ENCODE measurements around the gene VEPH1. TPM values are rescaled to one million over a fixed set of nuclear protein-coding genes. Genes with fewer than 3 reads are reported as not detected.

VEPH1 gene
- polyA plus RNA-seq, 1 of the 3 experiments (the other 2 are of a cell fraction), result 6.0 TPM

- Histone ChIP-seq H3K27me3 (ENCODE audit: insufficient read depth) (no peaks in the 10 kb centered on the region), H3K4me3 (ENCODE audit: low read depth in 2 of 2, low read length in 1 of 2) (no peak overlapping the region), H3K9ac (no peak overlapping the region; the same call in 1 of the 2 replicates), H3K4me1 (ENCODE audit: control insufficient read depth in 1 of 2, insufficient read depth in 2 of 2, low read depth in 1 of 2, low read length in 1 of 2) (peaks cover 0 to 11% of the 10 kb centered on the region in 2 experiments; a peak in 2 of 4 replicates), H3K27ac (ENCODE audit: low read depth in 2 of 2, low read length in 1 of 2) (peak overlapping the region in 1 of 2 experiments; percentile 42; a peak in 1 of 4 replicates), H3K36me3 (replicated peaks in 1 of 2; ENCODE audit: control insufficient read depth in 1 of 2, insufficient read depth in 2 of 2, low read length in 1 of 2) (peaks cover 0 to 2% of the 10 kb centered on the region in 2 experiments), H3K79me2 (ENCODE audit: insufficient read depth) (peaks cover 3% of the 10 kb centered on the region; the same call in 1 of the 2 replicates), H2AFZ (ENCODE audit: low read depth) (no peak overlapping the region), H3K4me2 (peak overlapping the region; percentile 43), H3K9me3 (no peaks in the 10 kb centered on the region), H4K20me1 (ENCODE audit: insufficient read depth) (no peaks in the 10 kb centered on the region), H3K9me2 (no peaks in the 10 kb centered on the region), H3F3A (replicated peaks; ENCODE audit: insufficient read depth) (peaks cover 5% of the 10 kb centered on the region)
- TF ChIP-seq RCOR1 (IDR thresholded peaks at IDR 0.05; ENCODE audit: low read length) (no peak), TCF12 (IDR thresholded peaks at IDR 0.05) (0 out of 2 replicates have a peak, but pooled peaks have one; percentile 29), ZBTB33 (IDR thresholded peaks at IDR 0.05; ENCODE audit: borderline replicate concordance, low read depth) (no peak), YY1 (IDR thresholded peaks at IDR 0.05; ENCODE audit: low read depth) (no peak), TEAD4 (IDR thresholded peaks at IDR 0.05; ENCODE audit: borderline replicate concordance, insufficient read depth) (no peak), RFX5 (IDR thresholded peaks at IDR 0.05; ENCODE audit: low read length) (no peak), RAD21 (IDR thresholded peaks at IDR 0.05; ENCODE audit: low read length) (no peak), FOSL2 (IDR thresholded peaks at IDR 0.05; ENCODE audit: borderline replicate concordance, low read depth) (peak; percentile 12; the same call in 1 of the 2 replicates), POLR2AphosphoS5 (IDR thresholded peaks at IDR 0.05; ENCODE audit: low read depth, low read length) (no peak)
- TF ChIP-seq, protein P1, sequence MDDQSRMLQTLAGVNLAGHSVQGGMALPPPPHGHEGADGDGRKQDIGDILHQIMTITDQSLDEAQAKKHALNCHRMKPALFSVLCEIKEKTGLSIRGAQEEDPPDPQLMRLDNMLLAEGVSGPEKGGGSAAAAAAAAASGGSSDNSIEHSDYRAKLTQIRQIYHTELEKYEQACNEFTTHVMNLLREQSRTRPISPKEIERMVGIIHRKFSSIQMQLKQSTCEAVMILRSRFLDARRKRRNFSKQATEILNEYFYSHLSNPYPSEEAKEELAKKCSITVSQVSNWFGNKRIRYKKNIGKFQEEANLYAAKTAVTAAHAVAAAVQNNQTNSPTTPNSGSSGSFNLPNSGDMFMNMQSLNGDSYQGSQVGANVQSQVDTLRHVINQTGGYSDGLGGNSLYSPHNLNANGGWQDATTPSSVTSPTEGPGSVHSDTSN (IDR thresholded peaks at IDR 0.05), result peak; percentile 75
- DNase-seq, result no peak
- POLR2A ChIA-PET, result no interaction called here
- WGBS (ENCODE audit: low lambda C conversion rate), result 69% methylated on average over 2 of the region's 2 CpGs
- CTCF ChIA-PET, result no interaction called here
Observed at GRCh38 chr3:157418104-157418503, 85.1 kb downstream of the VEPH1 start.

DNA sequence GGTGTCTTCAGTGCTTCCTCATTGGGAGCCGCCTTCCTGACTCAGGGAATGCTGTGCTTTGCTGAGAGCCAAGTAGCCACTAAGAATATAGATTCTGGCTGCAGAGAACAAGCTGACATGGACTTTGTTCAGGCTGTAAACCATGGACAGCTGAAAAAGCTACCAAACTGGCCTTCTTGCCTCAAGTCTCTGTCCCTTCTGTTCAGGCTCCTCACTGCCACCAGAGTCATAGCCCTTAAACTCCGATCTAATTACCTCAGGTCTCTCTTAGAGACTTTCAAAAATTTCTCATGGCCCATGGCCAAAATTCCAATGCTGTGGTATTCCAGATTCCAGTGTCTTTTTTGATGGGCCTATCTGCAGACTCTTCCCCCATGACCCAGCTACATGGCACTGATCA lies 86.0 kb downstream of the VEPH1 start:
- peaks cover 0 to 3% of the 10 kb centered on the region in 2 experiments for H3K36me3 ChIP-seq (replicated peaks in 1 of 2; ENCODE audit: control insufficient read depth in 1 of 2, insufficient read depth in 2 of 2, low read length in 1 of 2)
- H3K79me2 ChIP-seq (ENCODE audit: insufficient read depth), result peaks cover 3% of the 10 kb centered on the region; the same call in 1 of the 2 replicates
- no peaks in the 10 kb centered on the region for H3K9me3 ChIP-seq
- no peak overlapping the region; the same call in 1 of the 2 replicates for H3K9ac ChIP-seq
- H3F3A ChIP-seq (replicated peaks; ENCODE audit: insufficient read depth), result peaks cover 5% of the 10 kb centered on the region
- no peak overlapping the region for H3K4me3 ChIP-seq (ENCODE audit: low read depth in 2 of 2, low read length in 1 of 2)
- no peaks in the 10 kb centered on the region for H4K20me1 ChIP-seq (ENCODE audit: insufficient read depth)
- WGBS (ENCODE audit: low lambda C conversion rate), result 79% methylated on average over 2 of the region's 2 CpGs
- H3K4me1 ChIP-seq (ENCODE audit: control insufficient read depth in 1 of 2, insufficient read depth in 2 of 2, low read depth in 1 of 2, low read length in 1 of 2), result peaks cover 0 to 6% of the 10 kb centered on the region in 2 experiments; a peak in 2 of 4 replicates
- H2AFZ ChIP-seq (ENCODE audit: low read depth), result no peak overlapping the region; the same call in 1 of the 2 replicates
- peak overlapping the region in 1 of 2 experiments; percentile 42; a peak in 1 of 4 replicates for H3K27ac ChIP-seq (ENCODE audit: low read depth in 2 of 2, low read length in 1 of 2)
- ChIA-PET POLR2A (no interaction called here), CTCF (no interaction called here)
- peak; percentile 45; the same call in 1 of the 2 replicates for TF ChIP-seq NFIC (IDR thresholded peaks at IDR 0.05; ENCODE audit: borderline replicate concordance)
- no peak for TF ChIP-seq ZBTB33 (IDR thresholded peaks at IDR 0.05; ENCODE audit: borderline replicate concordance, low read depth)
- TF ChIP-seq SMC3 (IDR thresholded peaks at IDR 0.05; ENCODE audit: low read depth, low read length), result no peak
- TF ChIP-seq, protein P2, sequence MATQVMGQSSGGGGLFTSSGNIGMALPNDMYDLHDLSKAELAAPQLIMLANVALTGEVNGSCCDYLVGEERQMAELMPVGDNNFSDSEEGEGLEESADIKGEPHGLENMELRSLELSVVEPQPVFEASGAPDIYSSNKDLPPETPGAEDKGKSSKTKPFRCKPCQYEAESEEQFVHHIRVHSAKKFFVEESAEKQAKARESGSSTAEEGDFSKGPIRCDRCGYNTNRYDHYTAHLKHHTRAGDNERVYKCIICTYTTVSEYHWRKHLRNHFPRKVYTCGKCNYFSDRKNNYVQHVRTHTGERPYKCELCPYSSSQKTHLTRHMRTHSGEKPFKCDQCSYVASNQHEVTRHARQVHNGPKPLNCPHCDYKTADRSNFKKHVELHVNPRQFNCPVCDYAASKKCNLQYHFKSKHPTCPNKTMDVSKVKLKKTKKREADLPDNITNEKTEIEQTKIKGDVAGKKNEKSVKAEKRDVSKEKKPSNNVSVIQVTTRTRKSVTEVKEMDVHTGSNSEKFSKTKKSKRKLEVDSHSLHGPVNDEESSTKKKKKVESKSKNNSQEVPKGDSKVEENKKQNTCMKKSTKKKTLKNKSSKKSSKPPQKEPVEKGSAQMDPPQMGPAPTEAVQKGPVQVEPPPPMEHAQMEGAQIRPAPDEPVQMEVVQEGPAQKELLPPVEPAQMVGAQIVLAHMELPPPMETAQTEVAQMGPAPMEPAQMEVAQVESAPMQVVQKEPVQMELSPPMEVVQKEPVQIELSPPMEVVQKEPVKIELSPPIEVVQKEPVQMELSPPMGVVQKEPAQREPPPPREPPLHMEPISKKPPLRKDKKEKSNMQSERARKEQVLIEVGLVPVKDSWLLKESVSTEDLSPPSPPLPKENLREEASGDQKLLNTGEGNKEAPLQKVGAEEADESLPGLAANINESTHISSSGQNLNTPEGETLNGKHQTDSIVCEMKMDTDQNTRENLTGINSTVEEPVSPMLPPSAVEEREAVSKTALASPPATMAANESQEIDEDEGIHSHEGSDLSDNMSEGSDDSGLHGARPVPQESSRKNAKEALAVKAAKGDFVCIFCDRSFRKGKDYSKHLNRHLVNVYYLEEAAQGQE (IDR thresholded peaks at IDR 0.05; ENCODE audit: low read depth, low read length), result 0 out of 2 replicates have a peak, but pooled peaks have one; percentile 35
- H3K27me3 ChIP-seq (ENCODE audit: insufficient read depth), result no peaks in the 10 kb centered on the region
- DNase-seq, result no peak
- H3K9me2 ChIP-seq, result no peaks in the 10 kb centered on the region
- H3K4me2 ChIP-seq, result peak overlapping the region; percentile 43

All from SK-N-SH (cell line).